ENCODE measurements around the gene PRSS16.
"Not testable (repeated sequence)": the region's sequence is repeated elsewhere in the genome, so short reads cannot be mapped to it uniquely, and the experiment has no call there.

PRSS16 gene

DNA sequence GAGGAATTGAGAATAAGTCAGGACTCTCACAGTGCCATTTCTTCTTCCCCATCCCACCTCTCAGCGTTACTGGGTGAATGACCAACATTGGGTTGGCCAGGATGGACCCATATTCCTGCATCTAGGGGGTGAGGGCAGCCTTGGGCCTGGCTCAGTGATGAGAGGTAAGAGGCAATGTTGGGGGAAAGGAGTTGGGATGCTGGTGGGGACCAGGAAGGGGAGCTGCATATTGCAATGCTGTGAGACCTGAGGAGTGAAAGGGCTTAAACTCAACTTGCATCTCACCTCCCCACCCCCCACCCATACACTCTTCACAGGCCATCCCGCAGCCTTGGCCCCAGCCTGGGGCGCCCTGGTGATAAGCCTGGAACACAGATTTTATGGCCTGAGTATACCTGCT lies 1.3 kb downstream of the PRSS16 start:
- DNase-seq (ENCODE audit: low read depth), result no peak

GRCh38 chr6:27250277-27251111 lies 3.0 kb downstream of the PRSS16 start:
- DNase-seq (ENCODE audit: low read depth), result no peak

DNA sequence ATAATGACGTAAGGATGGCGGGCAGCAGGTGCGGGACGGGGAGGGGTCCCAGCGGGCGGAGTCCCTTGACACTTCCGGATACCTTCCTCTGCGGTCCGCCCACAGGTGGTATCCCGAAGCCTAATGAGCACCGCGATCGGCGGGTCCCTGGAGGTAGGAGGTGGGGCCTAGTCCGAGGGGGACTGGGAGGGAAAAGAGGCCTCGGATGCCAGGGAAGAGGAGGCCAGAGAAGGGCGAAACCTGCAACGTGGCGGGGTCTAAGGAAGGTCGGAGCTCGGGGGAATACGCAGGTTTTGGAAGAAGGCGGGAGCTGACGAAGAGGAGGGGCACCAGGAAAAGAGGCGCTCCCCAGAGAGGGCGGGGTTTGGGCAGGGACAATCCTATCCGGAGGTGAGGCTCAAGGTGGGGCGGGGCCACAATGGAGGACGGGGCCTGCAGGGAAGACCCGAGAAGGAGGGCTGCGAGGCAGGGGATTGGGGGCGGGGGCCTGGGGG lies 3.7 kb downstream of the PRSS16 start:
- DNase-seq (ENCODE audit: low read depth), result no peak

- DNase-seq (ENCODE audit: low read depth), result no peak
Measured at GRCh38 chr6:27251606-27252251, 4.2 kb downstream of the PRSS16 start.

DNA sequence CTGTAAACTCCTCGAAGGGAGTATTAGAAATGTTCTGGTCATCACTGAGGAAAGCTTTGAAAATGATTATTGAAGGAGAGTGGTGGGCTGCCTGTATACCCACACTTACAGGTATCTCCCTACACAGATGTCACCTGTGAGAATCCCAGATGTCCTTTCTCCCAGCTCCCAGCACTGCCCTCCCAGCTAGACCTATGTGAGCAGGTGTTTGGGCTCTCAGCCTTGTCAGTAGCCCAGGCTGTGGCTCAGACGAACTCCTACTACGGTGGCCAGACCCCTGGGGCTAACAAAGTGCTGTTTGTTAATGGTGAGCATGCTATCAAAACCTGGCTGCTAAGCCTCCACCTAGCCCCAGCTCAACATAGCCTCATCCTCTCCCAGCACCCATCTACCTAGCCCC lies 7.1 kb downstream of the PRSS16 start:
- DNase-seq (ENCODE audit: low read depth), result no peak

DNA sequence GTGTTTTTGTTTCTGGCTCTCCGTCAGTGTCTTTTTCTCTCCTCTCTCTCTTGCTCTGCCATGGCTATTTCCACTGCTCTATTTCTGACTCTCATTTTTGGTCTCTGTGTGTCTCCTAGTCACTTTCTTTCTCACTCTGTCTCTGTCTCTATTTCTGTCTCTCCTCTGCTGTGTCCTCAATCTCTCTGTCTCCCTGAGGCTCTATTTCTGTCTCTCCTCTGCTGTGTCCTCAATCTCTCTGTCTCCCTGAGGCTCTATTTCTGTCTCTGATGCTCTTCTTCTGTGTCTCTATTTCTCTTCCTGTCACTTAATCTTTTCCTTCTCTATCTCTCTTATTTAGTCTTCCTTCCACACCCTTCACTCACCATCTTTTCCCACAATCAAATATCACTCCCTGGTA lies 8.4 kb downstream of the PRSS16 start:
- DNase-seq (ENCODE audit: low read depth), result no peak

- DNase-seq (ENCODE audit: low read depth), result no peak
Measured at GRCh38 chr6:27260369-27260768, 12.9 kb downstream of the PRSS16 start.

GRCh38 chr6:27260836-27261375 lies 13.4 kb downstream of the PRSS16 start:
- no peak for DNase-seq (ENCODE audit: low read depth)

DNA sequence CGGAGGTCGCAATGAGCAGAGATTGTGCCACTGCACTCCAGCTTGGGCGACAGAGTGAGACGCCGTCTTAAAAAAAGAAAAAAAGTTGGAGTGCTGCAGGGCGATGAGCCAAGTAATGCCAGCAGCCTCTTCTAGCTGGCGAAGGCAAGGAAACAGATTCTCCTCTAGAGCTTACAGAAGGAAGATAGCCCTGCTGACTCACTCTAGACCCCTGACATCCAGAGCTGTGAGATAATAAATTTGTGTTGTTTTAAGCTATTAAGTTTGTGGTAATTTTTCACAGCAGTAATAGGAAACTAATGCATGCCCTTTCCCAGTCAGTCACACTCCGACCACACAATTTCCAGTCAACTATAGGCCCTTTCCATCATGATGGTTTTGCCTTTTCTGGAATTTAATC lies 16.4 kb downstream of the PRSS16 start:
- DNase-seq (ENCODE audit: low read depth), result no peak

DNA sequence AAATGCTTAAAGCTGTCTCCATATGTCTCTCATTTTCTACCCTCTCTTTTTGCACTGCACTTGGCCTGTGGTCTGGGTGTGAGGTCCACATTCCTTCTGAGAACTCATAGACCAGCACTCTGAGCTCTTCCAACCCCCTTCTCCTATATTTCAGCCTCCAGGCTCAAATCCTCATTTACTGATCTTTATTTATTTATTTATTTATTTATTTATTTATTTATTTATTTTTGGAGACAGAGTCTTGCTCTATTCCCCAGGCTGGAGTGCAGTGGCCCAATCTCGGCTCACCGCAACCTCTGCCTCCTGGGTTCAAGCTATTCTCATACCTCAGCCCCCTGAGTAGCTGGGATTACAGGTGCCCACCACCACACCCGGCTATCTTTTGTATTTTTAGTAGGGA lies 19.5 kb downstream of the PRSS16 start:
- not testable (repeated sequence) for DNase-seq (ENCODE audit: low read depth)

GRCh38 chr6:27267857-27268434 lies 20.4 kb downstream of the PRSS16 start:
- DNase-seq (ENCODE audit: low read depth), result no peak

GRCh38 chr6:27268803-27269202 lies 21.3 kb downstream of the PRSS16 start:
- DNase-seq (ENCODE audit: low read depth), result no peak

- DNase-seq (ENCODE audit: low read depth), result no peak
Measured at GRCh38 chr6:27273783-27274182, 26.3 kb downstream of the PRSS16 start.

- DNase-seq (ENCODE audit: low read depth), result no peak
Measured at GRCh38 chr6:27275025-27275956, 27.8 kb downstream of the PRSS16 start.

GRCh38 chr6:27279513-27280063 lies 32.1 kb downstream of the PRSS16 start:
- DNase-seq (ENCODE audit: low read depth), result no peak

- peak; percentile 60 for DNase-seq (ENCODE audit: low read depth)
Measured at GRCh38 chr6:27280064-27280539, 32.6 kb downstream of the PRSS16 start.

GRCh38 chr6:27280540-27281000 lies 33.1 kb downstream of the PRSS16 start:
- no peak for DNase-seq (ENCODE audit: low read depth)

DNA sequence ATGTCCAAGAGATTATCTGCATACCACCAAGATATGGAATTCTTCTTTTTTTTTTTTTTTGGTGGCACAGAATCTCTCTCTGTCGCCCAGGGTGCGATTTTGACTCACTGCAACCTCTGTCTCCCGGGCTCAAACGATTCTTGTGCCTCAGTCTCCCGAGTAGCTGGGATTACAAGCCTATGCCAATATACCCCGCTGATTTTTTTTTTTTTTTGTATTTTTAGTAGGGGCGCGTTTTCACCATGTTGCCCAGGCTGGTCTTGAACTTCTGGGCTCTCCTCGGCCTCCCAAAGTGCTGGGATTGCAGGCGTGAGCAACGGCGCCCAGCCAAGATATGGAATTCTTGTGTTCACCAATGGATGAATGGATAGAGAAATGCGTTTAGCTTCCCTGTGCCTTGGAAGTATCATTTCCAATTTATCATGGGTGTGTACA lies 33.6 kb downstream of the PRSS16 start:
- no peak for DNase-seq (ENCODE audit: low read depth)

GRCh38 chr6:27281569-27281968 lies 34.1 kb downstream of the PRSS16 start:
- DNase-seq (ENCODE audit: low read depth), result no peak

DNA sequence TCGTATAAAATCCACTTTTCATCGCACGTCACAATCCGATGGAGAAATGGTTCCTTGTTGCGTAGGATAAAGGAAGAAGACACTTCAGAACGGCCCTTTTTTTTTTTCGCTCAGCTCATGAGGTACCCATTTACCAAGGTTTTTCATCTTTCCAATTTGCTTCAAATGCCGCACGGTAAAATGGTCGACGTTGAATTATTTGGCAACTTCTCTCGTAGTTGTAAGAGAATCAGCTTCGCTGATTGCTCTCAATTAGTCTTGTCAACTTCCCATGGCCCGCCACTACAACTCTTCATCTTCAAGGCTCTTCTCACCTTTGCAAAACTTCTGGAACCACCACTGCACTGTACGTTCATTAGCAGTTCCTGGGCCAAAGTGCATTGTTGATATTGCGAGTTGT lies 35.8 kb downstream of the PRSS16 start:
- DNase-seq (ENCODE audit: low read depth), result no peak

- DNase-seq (ENCODE audit: low read depth), result no peak
Measured at GRCh38 chr6:27286141-27286540, 38.6 kb downstream of the PRSS16 start.

Data from HS-5 (cell line).